ENCODE results near the gene OGFR.
A peak's percentile ranks its signal among the peaks of the same experiment; 100 is the strongest.

OGFR gene

GRCh38 chr20:62787321-62787720 is 17.3 kb upstream of the OGFR start:
- DNase-seq (ENCODE audit: insufficient read length, low spot score), result no peak

DNA sequence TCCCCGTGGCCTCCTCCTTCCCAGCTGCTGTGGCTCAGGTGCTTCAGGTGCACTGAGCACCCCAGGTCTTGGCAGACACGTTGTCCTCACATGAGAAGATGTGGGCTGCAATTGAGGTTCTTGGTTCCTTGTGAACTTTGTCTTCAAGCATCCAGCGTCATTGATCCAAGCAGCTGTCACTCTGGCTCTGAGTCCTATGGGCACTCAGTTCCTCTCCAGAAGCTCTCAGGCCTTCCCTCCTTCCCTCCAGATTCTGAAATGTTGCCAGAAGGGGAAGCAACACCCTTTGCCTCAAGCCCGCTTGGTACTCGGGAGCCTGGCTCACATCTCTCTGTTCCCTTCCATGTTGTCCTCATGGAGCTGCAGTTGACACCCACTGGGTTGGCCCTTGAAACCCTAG is 16.8 kb upstream of the OGFR start:
- FAIRE-seq, result no peak
- no peak for DNase-seq (ENCODE audit: insufficient read length, low spot score)
- TF ChIP-seq POU2F2 (IDR thresholded peaks at IDR 0.05; ENCODE audit: low read depth, low read length) (no peak), SPI1 (IDR thresholded peaks at IDR 0.05; ENCODE audit: low read depth, low read length) (no peak), POLR2AphosphoS5 (IDR thresholded peaks at IDR 0.05; ENCODE audit: low read depth, low read length) (no peak), TAF1 (IDR thresholded peaks at IDR 0.05; ENCODE audit: low read depth, low read length) (no peak), PAX5 (IDR thresholded peaks at IDR 0.05; ENCODE audit: insufficient read depth, low read length, severe bottlenecking) (no peak)

More at GRCh38 chr20:62787321-62787720, 17.3 kb upstream of the OGFR start:
- no peak for TF ChIP-seq PAX5 (IDR thresholded peaks at IDR 0.05; ENCODE audit: insufficient read depth, low read length, severe bottlenecking)
- no peak for TF ChIP-seq POLR2AphosphoS5 (IDR thresholded peaks at IDR 0.05; ENCODE audit: low read depth, low read length)
- no peak for TF ChIP-seq TAF1 (IDR thresholded peaks at IDR 0.05; ENCODE audit: low read depth, low read length)
- TF ChIP-seq POLR2A (IDR thresholded peaks at IDR 0.05; ENCODE audit: low read depth, low read length), result no peak
- TF ChIP-seq POU2F2 (IDR thresholded peaks at IDR 0.05; ENCODE audit: low read depth, low read length), result no peak
- no peak for TF ChIP-seq SPI1 (IDR thresholded peaks at IDR 0.05; ENCODE audit: low read depth, low read length)
- no peak for FAIRE-seq

GRCh38 chr20:62788607-62789006 is 16.0 kb upstream of the OGFR start:
- FAIRE-seq, result no peak
- no peak for DNase-seq (ENCODE audit: insufficient read length, low spot score)

GRCh38 chr20:62790075-62790474 is 14.6 kb upstream of the OGFR start:
- FAIRE-seq, result no peak
- no peak for TF ChIP-seq POLR2AphosphoS5 (IDR thresholded peaks at IDR 0.05; ENCODE audit: low read depth, low read length)
- TF ChIP-seq TAF1 (IDR thresholded peaks at IDR 0.05; ENCODE audit: low read depth, low read length), result no peak
- TF ChIP-seq SPI1 (IDR thresholded peaks at IDR 0.05; ENCODE audit: low read depth, low read length), result no peak
- no peak for TF ChIP-seq POU2F2 (IDR thresholded peaks at IDR 0.05; ENCODE audit: low read depth, low read length)
- TF ChIP-seq PAX5 (IDR thresholded peaks at IDR 0.05; ENCODE audit: insufficient read depth, low read length, severe bottlenecking), result no peak
- TF ChIP-seq POLR2A (IDR thresholded peaks at IDR 0.05; ENCODE audit: low read depth, low read length), result no peak
- no peak for DNase-seq (ENCODE audit: insufficient read length, low spot score)

More at GRCh38 chr20:62788607-62789006, 16.0 kb upstream of the OGFR start:
- TF ChIP-seq POLR2A (IDR thresholded peaks at IDR 0.05; ENCODE audit: low read depth, low read length) (no peak), TAF1 (IDR thresholded peaks at IDR 0.05; ENCODE audit: low read depth, low read length) (no peak), PAX5 (IDR thresholded peaks at IDR 0.05; ENCODE audit: insufficient read depth, low read length, severe bottlenecking) (no peak), POU2F2 (IDR thresholded peaks at IDR 0.05; ENCODE audit: low read depth, low read length) (no peak), SPI1 (IDR thresholded peaks at IDR 0.05; ENCODE audit: low read depth, low read length) (no peak), POLR2AphosphoS5 (IDR thresholded peaks at IDR 0.05; ENCODE audit: low read depth, low read length) (no peak)

DNA sequence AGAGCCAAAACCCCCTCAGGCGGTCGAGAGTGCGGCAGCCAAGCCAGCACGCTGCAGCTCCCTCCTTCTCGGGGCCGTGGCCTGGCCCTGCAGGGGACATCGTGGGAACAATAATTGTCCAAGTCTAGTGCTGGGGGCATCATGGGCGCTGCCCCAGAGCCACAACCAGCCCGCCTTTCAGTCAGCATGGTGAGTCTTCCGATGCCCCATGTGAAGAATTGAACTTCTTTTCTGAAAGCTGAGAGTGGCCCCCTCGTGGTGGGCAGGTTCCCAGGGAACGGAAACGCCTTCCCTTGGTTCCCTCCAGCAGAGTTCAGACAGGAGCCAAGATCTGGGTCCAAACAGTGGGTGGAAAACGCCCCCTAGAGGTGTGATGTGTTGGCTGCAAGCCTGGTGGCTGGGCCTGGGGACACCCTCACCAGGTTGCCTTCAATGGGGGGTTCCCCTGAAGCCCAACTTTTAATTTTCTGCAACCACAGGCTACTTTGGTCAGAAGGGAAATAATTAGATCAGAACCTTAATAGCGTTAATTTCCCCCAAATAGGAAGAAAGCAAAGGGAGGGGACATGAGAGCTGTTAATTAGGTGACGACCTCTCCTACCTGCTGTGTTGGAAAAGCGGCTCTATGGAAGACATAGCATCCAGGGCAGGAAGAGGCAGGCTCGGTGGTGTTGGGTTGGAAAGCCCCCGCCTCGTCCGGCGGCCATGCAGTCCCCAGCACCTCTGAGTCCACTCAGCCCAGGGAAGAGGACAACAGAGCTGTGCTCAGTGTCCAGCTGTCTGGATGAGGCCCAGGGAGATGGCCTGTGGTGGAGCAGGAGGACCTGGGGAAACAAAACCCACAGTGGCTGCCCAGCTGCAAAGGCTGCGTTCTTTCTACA is 13.1 kb upstream of the OGFR start:
- TF ChIP-seq POLR2AphosphoS5 (IDR thresholded peaks at IDR 0.05; ENCODE audit: low read depth, low read length) (no peak), SPI1 (IDR thresholded peaks at IDR 0.05; ENCODE audit: low read depth, low read length) (no peak), PAX5 (IDR thresholded peaks at IDR 0.05; ENCODE audit: insufficient read depth, low read length, severe bottlenecking) (no peak), POLR2A (IDR thresholded peaks at IDR 0.05; ENCODE audit: low read depth, low read length) (no peak), TAF1 (IDR thresholded peaks at IDR 0.05; ENCODE audit: low read depth, low read length) (no peak), POU2F2 (IDR thresholded peaks at IDR 0.05; ENCODE audit: low read depth, low read length) (no peak)
- DNase-seq (ENCODE audit: insufficient read length, low spot score) (peak; percentile 73), FAIRE-seq (peak; percentile 56)

- FAIRE-seq, result no peak
- no peak for DNase-seq (ENCODE audit: insufficient read length, low spot score)
- no peak for TF ChIP-seq PAX5 (IDR thresholded peaks at IDR 0.05; ENCODE audit: insufficient read depth, low read length, severe bottlenecking)
- no peak for TF ChIP-seq TAF1 (IDR thresholded peaks at IDR 0.05; ENCODE audit: low read depth, low read length)
- no peak for TF ChIP-seq POLR2A (IDR thresholded peaks at IDR 0.05; ENCODE audit: low read depth, low read length)
- TF ChIP-seq POU2F2 (IDR thresholded peaks at IDR 0.05; ENCODE audit: low read depth, low read length), result no peak
- no peak for TF ChIP-seq POLR2AphosphoS5 (IDR thresholded peaks at IDR 0.05; ENCODE audit: low read depth, low read length)
- no peak for TF ChIP-seq SPI1 (IDR thresholded peaks at IDR 0.05; ENCODE audit: low read depth, low read length)
Observed at GRCh38 chr20:62792182-62792939, 12.3 kb upstream of the OGFR start.

GRCh38 chr20:62792940-62793756 is 11.5 kb upstream of the OGFR start:
- no peak for TF ChIP-seq PAX5 (IDR thresholded peaks at IDR 0.05; ENCODE audit: insufficient read depth, low read length, severe bottlenecking)
- TF ChIP-seq POLR2A (IDR thresholded peaks at IDR 0.05; ENCODE audit: low read depth, low read length), result no peak
- TF ChIP-seq SPI1 (IDR thresholded peaks at IDR 0.05; ENCODE audit: low read depth, low read length), result no peak
- no peak for TF ChIP-seq POU2F2 (IDR thresholded peaks at IDR 0.05; ENCODE audit: low read depth, low read length)
- no peak for TF ChIP-seq TAF1 (IDR thresholded peaks at IDR 0.05; ENCODE audit: low read depth, low read length)
- TF ChIP-seq POLR2AphosphoS5 (IDR thresholded peaks at IDR 0.05; ENCODE audit: low read depth, low read length), result no peak
- DNase-seq (ENCODE audit: insufficient read length, low spot score), result no peak

DNA sequence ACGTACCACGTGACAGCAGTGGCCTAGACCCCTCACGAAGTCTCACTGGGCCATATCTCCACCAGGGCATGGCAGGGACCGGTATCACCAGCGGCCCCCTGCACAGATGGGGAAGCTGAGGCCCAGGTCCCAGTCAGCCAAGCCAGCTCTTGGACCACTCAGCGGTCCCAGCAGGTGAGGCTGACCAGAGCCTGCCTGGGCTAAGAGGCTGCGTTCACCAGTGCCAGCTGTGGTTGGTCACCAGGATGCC is 11.0 kb upstream of the OGFR start:
- TF ChIP-seq SPI1 (IDR thresholded peaks at IDR 0.05; ENCODE audit: low read depth, low read length), result no peak
- DNase-seq (ENCODE audit: insufficient read length, low spot score) (no peak), FAIRE-seq (no peak)

More at GRCh38 chr20:62792940-62793756, 11.5 kb upstream of the OGFR start:
- no peak for FAIRE-seq
